HG02759 (cell line): Measurements from ENCODE around the gene EMC6.
A peak's percentile ranks its signal among the peaks of the same experiment; 100 is the strongest.
"Not testable (repeated sequence)": the region's sequence is repeated elsewhere in the genome, so short reads cannot be mapped to it uniquely, and the experiment has no call there.

ENCODE experiments used
- ATAC-seq: cut with Tn5 transposase; IDR thresholded peaks from one replicate; pipeline ENCODE4 v1.9.1; 2021; ENCODE audit warnings: mild to moderate bottlenecking, moderate library complexity; ENCODE audit not compliant: unreplicated experiment

The EMC6 gene

GRCh38 chr17:3704931-3705717, 36.5 kb downstream of the EMC6 start:
- ATAC-seq = no peak

- not testable (repeated sequence) for ATAC-seq
Measured at GRCh38 chr17:3705718-3705984, 37.0 kb downstream of the EMC6 start.

- no peak for ATAC-seq
Measured at GRCh38 chr17:3708366-3708765, 39.8 kb downstream of the EMC6 start.

- ATAC-seq = peak; percentile 94
Measured at GRCh38 chr17:3710951-3711383, 42.4 kb downstream of the EMC6 start.

- no peak for ATAC-seq
Measured at GRCh38 chr17:3712811-3713463, 44.3 kb downstream of the EMC6 start.

GRCh38 chr17:3715296-3715695, 46.7 kb downstream of the EMC6 start:
- no peak for ATAC-seq

GRCh38 chr17:3718201-3718600, 49.6 kb downstream of the EMC6 start:
- no peak for ATAC-seq

GRCh38 chr17:3719265-3719664, 50.7 kb downstream of the EMC6 start:
- ATAC-seq = no peak
